GM10266 (cell line): Measurements from ENCODE around the gene AUTS2.

ENCODE experiments used
- DNase-seq: peaks from one replicate; pipeline ENCODE4 v3.0.0; 2012; ENCODE audit errors: extremely low spot score
- TF ChIP-seq, protein P1 (sequence below): IDR thresholded peaks from 2 replicates; pipeline ENCODE4 v1.5.1; 2012; ENCODE audit warnings: mild to moderate bottlenecking, low read depth; ENCODE audit not compliant: control insufficient read depth, insufficient read depth; ENCODE audit errors: missing control alignments

AUTS2 gene

DNA sequence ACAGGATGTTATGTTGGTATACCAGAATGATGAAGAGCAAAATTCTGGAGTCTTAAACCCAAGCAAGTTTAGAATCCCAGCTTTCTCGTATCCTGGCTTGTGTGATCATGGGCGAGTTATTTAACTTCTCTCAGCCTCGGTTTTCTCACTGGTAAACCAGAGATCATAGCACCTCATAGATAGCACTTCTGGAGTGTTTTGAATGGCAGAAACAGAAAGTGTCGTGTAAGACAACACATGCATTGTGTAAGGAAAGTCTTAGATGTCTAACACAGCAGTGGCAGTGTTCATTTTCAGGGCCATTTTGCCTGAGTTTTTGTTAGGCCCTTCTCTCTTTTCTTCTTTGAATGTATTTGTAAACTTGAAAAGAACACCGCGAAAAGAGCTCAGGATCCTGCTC lies 465.1 kb downstream of the AUTS2 start:
- TF ChIP-seq, protein P1, sequence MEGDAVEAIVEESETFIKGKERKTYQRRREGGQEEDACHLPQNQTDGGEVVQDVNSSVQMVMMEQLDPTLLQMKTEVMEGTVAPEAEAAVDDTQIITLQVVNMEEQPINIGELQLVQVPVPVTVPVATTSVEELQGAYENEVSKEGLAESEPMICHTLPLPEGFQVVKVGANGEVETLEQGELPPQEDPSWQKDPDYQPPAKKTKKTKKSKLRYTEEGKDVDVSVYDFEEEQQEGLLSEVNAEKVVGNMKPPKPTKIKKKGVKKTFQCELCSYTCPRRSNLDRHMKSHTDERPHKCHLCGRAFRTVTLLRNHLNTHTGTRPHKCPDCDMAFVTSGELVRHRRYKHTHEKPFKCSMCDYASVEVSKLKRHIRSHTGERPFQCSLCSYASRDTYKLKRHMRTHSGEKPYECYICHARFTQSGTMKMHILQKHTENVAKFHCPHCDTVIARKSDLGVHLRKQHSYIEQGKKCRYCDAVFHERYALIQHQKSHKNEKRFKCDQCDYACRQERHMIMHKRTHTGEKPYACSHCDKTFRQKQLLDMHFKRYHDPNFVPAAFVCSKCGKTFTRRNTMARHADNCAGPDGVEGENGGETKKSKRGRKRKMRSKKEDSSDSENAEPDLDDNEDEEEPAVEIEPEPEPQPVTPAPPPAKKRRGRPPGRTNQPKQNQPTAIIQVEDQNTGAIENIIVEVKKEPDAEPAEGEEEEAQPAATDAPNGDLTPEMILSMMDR, result no peak
- no peak for DNase-seq

DNA sequence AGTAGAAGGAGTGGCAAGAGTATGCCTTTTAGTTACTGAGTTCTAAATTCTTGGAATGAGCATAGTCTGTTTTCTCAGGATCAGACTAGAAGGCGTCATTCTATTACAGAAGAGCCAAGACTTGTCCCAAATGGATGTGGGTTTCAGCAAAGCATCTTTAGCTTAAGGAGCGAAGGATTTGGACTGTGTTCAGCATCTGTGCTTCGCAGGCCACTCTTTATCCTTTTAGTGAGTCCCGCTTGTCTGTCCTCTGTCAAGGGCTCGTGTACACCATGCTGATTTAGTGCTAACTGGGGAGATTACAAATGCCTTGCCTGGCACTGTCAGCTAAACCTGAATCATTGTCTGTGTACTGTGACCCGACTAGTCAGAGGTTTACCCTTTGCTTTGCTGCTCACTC lies 465.7 kb downstream of the AUTS2 start:
- DNase-seq, result no peak
- TF ChIP-seq, protein P1, result no peak

- DNase-seq, result no peak
- TF ChIP-seq, protein P1, result no peak
Observed at GRCh38 chr7:70066844-70067243, 468.6 kb downstream of the AUTS2 start.

- TF ChIP-seq, protein P1, result no peak
- no peak for DNase-seq
Observed at GRCh38 chr7:70068531-70068930, 470.3 kb downstream of the AUTS2 start.

DNA sequence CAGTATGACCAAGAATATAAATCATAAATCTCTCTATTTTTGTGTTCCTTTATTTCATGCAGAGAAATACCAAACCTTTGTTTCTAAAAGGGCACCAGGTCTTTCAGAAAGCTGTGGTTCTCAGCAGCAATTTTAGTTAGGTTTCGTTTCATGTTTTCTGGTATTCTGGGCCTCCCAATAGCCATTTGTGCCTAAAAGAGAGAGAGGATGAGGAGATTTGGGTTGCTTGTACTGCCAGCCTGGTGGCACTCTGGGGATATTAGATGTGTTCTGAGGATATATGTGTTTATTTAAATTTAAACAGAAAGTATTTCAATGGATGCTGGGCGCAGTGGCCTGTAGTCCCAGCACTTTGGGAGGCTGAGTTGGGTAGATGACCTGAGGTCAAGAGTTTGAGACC lies 471.7 kb downstream of the AUTS2 start:
- DNase-seq, result no peak
- TF ChIP-seq, protein P1, result no peak

GRCh38 chr7:70071766-70072165 lies 473.5 kb downstream of the AUTS2 start:
- no peak for DNase-seq
- TF ChIP-seq, protein P1, result no peak

DNA sequence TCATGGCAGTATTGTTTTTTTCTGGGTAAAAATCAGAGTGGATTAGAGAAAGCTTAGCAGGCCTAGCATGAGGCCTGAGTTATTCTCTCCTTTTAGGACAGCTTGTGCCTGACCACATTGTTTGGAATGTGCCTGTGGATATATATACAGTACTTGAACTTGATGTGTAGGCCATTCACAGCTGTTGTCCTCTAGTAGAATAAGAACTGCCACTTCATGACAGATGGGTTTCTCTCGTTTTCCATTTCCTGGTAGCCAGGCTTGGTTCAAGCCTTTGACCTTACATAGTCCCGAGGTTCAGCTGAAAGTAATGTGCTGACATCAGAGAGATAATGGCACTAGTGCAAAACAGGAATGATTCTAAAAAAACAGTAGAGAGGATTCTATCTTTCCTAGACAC lies 473.9 kb downstream of the AUTS2 start:
- TF ChIP-seq, protein P1, result no peak
- DNase-seq, result no peak

- TF ChIP-seq, protein P1, result no peak
- no peak for DNase-seq
Observed at GRCh38 chr7:70076325-70076724, 478.1 kb downstream of the AUTS2 start.
